Measurements from ENCODE around the gene ZNF618.
A peak's percentile ranks its signal among the peaks of the same experiment; 100 is the strongest.
"Not testable (repeated sequence)": the region's sequence is repeated elsewhere in the genome, so short reads cannot be mapped to it uniquely, and the experiment has no call there.

The ZNF618 gene

DNA sequence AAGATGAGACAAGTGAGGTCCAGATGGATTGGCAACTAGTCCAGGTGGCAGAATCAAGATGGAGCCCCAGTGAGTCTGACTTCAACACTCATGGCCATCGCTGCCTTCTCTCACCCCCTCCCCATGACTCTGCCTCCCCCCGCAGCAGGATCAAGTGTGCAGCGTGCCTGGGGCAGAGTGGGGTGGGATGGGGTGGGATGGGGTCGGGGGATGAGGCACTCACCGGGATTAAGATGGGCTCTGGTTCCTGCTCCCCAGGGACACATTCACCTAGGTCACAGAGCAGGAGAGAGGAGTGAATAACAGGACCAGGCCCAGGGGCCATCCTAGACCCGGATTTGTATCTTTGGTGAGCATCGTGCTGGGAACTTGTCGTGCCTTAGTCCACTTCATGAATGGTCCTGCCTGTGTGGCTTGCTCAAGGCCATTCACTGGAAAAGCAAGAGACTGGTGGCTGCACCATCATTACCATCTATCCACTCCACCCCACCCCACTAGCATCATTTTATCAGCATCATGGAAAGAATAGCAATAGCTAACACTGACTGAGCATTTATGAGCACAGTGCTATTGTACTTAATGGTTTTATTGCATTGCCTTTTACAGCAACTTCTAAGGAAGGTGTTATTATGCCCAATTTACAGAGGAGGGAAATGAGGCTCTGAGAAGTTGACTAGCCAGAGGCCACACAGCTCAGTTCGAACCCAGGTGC, 193.5 kb downstream of the ZNF618 start:
- DNase-seq = no peak

DNA sequence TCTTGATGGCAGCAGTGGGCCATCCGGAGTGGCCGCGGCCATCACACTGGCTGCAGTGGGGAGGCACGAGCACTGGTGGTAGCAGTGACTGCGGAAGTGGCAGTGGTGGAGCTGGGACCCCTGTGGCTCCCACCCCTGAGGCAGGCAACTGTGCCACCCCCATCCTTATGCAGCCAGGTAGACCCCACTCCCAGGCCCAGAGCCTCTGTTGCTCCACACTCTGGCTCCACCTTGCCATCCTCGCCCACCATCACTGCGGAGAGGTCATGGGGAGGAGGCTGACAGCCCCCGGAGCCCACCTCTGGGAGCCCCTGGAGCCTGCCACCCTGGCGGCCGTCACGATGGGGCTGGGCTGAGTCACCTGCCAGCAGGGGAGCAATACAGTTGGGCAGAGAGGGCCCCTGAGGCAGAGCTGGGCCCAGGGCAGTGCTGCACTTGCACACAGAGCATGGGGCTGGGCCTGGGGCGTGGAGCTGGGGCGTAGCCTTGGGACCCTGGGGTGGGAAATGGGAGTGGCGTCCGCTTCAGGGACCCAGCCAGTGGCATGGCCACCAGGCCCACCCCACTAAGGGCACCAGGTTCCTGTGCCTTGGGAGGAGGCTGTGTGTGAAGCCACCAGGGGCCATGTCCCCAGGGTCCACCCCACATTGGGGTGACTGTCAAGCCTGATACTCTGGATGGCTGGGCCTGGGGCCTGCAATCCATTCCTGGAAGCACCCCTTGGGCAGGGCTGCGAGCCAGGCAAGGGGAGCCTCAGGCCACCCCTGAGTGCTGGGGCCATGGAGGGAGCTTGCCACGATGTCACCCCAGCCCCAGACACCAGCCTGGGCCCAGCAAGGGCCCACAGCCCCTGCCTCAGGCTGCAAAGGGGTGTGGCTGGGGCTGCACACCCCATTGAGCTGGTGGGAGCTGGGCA, 194.3 kb downstream of the ZNF618 start:
- no peak for DNase-seq

DNA sequence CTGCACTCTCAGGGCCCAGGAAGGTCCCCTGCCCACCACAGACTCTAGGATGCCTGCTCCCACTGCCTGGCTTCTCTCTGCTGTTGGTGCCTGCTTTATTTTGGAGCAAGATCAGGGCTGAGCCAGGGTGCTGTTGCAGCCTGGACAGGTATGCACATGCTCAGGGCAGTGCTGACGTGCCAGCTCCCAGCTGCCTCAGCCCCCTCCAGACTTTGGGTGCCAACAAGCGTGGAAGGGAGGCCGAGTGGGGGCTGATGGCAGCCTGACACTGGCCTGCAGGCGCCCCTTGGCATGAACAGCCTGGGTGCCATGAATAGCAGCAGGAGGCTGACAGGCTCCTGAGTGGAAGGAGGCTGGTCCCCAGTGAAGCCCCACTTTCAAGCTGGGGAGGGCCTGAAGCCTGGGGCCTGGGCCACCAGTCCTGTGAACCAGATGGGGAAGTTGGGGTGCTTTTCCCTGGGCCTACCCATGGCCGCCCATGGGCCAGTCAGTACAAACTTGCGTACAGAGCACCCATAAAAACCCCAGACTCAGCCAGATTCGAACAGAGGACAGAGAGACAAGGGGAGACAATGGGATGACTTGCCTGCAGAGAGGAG, 195.2 kb downstream of the ZNF618 start:
- DNase-seq = no peak

DNA sequence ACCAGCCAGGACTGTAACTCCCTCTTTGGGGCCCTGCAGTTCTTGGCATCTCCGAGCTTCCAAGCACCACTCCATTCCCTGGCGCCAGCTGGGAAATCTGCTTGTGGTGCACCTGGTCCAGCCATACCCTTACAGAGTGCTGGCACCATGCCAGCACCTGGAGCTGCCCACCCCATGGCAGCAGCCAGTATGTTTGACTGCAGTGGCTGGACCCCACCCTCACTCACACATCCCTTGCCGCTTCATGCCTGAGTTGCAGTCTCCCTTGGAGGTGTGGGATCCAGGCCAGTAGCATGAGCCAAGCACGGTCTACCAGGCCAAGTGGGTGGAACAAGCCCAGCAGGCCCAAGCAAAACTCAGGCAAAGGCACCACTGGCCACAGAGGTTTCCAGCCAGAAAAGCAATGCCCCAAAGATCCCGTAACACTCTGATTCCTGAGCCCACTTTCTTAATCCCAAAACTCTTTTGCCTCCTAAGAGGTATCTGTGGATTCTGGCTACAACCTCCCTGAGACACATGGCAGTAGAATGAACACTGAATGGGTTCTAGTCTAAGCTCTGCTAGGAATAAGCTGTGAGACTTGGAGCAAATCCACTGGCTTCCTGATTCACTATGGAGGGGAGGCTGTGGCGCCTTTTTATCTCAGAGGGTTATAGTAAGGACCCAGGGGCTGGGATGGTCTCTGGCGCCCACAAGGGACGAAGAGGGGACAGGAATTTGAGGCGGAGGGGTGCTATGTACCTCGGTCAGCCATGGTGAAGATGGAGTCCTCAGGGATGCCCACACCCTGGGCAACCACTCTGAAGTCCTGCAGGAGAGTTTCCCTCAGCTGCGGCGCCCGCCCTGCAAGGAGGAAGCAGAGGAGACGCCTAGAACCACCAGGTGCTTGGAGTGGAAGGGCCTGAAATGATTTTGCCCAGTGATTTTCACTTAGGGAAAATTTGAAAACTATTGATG, 196.4 kb downstream of the ZNF618 start:
- DNase-seq = no peak

DNA sequence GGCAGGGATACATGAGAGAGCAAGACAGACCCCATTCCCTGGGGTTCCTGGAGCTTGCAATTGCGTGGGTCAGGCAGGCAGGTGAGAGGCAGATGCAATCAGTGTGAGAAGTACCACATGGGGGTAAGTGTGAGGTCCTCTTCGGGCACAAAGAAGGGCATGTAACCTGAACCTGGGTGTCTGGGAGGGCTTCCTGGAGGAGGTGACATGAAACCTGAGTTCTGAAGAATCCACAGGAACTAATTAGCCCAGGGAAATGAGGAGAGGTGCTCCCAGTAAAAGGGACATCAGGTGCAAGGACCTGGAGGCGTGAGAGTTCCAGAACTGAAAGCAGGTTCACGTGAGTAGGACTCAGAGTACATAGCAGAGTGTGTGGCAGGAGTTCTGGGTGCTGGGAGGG, 199.5 kb downstream of the ZNF618 start:
- no peak for DNase-seq

DNA sequence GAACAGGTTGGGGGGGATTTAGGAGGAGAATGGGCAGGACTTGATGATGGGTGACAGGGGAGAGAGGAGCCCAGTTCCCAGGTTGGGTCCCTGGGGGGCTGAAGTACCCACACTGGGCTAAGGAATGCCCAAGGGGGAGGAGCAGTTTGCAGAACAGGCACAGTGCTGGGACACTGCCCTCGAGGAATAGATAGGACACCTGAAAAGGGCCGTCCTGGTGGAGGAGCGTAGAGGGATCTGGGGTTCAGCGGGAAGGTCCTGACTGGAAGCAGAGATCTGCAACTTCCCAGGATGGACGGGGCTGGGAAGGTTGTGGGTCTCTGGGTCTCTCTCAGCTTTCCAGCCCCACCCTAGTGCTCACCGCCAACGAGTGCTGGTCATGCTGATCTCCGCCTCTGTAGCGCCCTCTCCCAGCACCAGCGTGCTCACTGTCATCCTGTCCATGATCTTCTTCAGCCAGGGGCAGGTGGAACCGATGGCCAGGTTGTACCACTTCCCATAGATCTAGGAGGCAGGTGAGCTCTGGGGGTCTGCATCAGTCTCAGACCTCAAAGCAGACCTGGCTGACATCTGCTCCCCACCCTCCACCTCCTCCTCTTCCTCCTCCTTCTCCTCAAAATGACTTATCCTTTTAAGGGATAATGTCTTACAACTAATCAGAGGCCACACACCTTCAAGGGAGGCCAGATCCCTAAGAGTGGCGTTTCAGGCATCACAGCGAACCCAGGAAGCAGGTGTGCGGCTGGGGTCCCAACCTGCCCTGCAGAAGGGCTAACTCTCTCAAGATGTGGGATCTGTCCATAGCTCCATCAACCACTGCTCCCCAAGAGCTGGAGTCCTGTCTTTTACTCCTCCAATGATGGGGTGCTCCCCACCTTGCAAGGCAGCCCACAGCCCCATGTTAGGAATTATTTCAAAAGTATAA, 200.4 kb downstream of the ZNF618 start:
- no peak for DNase-seq

DNA sequence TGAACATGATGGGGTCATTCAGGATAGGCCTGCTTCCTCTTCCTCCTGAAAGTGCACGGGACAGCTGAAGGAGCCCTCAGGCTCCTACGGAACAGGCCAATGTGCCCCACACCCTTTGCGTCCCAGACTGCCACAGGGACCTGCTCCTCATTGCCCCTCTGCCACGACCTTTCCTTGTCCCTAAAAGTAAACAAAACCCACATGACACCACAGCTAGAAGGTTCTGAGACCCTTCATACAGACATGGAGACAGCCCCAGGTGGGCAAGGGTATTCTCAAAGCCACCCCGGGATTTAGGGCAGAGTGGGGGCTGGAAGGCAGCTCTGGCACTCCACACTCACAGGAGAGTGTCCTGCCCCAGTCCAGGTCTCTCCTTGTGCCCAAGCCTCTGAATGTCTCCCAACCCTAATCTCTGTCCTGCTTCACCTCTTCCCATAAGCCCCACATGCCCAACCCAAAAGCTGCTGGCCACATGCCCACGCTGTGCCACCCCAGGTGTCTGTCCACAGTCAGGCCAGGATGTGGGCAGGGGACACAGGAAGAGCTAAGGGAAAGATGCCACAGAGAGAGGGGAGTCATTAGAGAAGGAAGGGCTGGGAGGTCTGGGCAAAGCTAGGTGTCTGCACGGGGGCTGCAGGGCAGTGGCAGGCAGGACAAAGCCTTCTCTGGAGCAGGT, 201.2 kb downstream of the ZNF618 start:
- DNase-seq = no peak

DNA sequence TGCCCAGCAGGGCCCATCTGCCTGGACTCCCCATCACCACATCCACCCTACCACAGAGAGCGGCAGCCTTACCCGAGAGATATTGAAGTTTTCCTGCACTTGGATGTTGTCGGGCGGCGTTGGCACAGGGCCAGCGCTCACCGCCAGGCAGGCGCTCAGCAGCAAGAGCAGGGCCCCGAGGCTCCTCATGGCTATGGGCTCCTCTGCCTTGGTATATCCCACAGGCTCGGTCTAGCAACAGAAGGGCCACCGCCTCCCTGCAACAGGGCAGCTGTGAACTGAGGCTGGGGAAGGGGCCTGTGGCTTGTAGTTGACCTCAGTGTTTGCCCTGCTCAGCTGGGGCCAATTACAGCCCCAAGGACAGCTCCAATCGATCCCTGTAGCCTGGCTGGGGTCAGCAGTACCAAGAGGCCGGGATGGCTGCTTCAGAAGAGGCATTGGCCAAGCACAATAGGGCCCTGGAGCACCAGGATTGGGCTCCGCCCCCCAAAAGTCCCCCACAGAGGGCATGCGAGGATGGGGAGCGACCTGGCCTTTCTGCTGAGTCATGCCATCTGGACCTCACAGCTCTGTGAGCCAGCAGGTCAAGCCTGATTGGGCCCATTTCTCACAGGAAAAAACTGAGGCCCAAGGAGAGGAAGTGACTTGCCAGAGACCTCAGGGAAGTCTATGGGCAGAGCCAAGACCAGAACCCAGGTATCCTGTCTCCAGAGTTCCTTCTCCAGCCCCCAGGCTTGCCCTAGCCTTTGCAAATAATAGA, 202.1 kb downstream of the ZNF618 start, which contains the start of gene AMBP:
TSS of gene AMBP (minus strand) at position 280 of the 760 bp plus-strand sequence. CDS start at position 189, 91 bp downstream.
- no peak for DNase-seq

DNA sequence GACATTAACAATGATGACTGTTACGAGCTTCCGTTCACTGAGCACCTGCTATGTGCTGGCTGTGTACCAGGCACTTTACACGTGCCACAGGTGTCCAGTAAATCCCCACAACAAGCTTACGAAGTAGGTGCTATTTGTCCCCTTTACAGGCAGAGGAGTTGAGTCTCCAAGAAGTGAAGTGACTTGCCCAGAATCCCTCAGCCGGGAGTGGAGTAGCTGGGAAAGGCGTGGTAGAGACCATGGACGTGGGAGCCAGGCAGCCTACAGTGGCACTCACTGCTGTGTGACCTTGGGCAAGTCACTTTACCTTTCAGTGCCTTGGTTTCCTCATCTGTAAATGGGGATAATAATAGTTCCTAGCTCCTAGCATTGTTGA, 202.7 kb downstream of the ZNF618 start:
- no peak for DNase-seq

DNA sequence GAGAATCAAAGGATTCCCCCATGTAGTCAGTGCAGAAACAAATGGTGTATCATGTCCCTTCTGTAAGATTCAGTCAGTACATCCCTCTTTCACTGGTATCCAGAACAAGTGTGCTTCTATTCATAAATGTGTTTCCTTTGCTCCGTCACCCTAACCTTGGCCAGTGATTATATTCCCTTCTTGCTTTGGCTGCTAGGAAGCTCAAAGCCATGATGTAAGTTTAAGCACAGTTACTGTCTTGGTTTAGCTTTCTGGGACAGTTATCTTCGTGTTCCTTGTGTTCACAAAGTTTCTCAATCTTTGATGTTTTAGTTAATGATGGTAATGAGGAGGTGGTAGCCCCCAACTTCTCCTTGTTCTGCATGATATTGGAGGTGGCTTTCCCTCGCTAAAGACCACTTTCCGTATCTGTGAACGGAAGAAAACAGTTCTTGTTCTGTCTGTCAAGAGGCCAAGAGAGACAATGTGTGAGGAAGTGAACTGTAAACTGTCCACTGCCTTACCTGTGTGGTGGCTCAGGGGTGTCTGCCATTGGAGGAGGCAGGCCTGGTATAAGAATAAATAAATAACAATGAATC, 204.2 kb downstream of the ZNF618 start:
- no peak for DNase-seq

DNA sequence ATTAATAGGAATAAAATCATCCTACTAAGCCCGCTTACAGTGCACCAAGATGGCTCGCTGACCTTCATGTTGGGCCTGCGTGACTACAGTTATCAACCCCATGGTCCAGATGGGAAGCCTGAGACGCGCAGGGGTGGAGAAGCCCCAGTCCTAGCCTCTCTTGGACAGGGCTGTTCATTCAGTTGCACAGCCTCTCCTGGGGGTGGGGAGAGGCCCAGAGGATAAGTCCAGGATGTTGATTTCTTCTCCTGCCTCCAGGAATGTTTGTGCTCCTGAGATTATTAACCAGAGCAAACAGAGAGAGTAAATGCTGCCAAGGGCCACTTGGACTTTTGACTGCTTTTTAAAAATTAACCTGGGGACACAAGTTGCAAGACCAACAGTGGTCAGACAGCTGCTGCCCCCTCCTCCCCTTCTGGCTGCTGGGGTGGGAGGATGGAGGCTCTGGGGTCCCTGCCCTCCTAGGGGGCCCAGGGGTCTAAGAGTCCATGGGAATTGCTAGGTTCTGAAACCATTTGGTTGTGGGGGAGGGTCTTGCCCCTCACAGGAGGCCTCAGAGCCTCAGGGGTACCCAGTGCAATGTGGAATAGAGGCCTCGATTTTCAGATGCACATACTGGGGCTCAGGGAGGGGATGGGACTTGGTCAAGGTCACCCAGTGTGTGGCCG, 204.8 kb downstream of the ZNF618 start:
- no peak for DNase-seq

DNA sequence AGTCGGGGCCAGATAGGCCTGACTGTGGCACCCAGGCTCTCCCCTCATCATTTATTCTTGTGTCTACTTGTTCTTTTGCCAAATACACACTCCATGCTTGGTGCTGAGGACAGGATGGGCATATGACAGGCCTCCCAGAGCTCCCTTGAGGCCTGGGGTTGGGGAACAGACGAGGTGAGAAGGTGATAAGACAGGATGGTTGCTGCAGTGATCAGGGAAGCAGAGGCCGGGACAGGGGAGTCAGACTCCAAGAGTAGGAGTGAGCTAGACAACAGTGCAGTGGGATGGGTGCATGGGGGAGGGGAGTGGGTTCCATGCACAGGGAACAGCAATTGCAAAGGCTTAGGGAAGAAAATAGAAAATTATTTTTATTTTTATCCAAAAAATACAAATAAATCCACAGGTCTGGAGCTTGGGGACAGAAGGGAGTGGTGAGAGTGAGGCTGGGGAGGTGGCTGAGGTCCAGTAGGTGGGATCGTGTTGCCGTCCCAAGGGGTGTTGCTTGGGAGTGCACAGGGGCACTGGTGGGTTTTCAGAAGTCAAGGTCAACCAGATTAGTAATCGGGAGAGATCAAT, 205.4 kb downstream of the ZNF618 start:
- no peak for DNase-seq

DNA sequence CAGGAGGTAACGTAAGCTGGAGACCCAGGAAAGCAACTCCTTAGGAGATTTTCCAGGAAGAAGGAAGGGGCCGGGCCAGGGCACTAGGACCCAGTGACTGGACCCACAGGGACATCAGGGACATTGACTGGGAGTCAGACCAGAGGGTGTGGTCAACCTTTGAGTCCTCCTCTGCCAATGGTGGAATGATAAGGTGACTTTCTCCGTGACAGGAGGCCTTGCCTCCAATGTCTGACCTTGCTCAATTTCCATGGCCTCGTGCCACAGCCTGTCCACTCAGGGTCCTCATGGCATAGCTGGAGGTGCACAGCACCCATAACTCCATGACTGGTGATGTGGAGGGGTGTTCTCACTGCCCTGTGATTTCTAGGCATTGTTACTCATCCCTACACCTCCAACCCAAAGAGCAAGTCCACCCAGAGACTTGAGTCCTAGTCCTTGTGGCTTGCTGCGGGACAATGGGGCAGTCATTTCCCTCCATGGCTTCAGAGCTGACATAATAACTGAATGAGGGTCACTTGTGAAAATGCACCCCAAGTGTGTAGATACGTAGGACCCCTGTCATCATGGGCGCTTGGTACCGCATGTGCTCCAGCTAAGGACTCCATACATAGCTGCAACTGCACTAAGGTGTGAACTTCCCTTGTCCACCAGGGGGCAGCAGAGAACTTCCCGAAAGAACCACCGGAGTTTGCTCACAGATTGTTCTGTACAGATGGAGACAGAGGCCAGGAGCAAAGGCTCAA, 206.1 kb downstream of the ZNF618 start:
- DNase-seq = peak; percentile 61

DNA sequence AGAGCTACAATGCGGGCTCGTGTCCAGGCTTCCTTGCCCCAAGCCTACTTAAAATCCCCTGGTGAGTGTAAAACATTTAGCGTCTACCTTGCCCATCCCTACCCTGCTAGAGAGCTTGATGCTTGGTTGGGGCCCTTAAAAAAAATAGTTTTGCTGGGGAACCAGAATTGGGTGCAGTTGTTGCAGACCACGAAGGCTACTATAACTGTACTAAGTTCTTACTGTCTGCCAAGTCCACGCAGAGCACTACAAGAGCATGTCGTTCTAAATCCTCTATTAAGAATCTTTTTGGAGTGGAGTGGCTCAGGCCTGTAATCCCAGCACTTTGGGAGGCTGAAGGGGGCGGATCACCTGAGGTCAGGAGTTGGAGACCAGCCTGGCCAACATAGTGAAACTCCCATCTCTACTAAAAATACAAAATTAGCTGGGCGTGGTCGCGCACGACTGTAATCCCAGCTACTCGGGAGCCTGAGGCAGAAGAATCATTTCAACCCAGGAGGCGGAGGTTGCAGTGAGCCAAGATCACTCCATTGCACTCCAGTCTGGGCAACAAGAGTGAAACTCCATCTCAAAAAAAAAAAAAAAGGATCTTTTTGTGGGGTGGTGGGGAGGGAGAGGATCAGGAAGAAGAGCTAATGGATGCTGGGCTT, 206.8 kb downstream of the ZNF618 start:
- DNase-seq = not testable (repeated sequence)

DNA sequence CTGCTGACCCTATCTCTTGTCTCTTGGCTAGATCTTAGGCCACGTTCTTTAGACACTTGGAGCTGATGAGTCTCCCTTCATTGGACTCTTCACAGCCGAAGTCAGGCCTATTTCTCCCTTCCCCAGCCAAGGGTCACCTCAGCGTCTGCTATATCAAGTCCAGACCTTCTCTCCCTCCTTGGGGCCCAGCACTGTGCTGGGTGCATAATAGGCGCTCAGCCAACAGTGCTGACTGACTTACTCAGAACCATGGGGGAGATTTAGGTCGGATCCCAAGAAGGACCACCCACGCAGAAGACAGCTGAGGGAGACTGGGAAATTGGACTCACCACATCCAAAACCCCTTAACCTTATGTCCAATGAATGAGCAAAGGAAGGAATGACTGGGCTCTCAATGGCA, 207.6 kb downstream of the ZNF618 start:
- no peak for DNase-seq

DNA sequence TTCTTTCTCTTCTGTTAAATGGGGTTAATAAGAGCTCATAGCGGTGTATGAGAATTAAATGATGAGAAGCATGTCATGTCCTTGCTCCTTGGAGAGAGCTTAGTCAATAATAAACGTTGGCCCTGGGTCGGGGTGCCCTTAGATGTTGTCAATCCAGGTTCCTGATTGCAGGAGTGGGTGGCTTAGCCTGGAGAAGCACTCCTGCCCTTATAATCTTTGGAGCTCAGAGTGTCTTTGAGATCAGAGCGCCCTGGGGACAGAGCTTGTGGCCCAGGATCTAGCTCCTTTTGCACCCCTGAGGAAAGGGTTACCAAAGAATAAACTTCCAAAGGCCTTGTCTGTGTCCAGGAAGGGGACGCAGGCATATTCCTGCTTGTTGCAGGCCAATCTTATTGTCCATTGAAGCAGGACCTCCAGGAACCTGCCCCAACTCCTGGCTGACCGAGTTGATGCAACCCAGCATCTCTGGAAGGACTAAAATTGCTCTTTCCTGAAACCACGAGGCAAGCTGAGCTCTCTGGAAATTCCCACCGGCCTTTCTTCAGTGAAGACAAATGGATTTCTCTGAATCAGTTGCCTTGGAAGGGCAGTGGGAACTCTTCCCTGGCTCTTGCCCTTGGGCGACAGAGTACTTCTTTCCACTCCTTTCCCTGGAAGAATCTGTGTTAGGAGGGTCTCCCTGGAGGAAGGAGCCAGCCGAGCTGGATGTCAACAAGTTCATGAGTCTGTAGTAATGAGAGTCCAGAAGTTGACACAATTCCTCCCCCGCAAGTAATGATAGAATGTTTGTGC, 208.4 kb downstream of the ZNF618 start:
- DNase-seq = no peak

DNA sequence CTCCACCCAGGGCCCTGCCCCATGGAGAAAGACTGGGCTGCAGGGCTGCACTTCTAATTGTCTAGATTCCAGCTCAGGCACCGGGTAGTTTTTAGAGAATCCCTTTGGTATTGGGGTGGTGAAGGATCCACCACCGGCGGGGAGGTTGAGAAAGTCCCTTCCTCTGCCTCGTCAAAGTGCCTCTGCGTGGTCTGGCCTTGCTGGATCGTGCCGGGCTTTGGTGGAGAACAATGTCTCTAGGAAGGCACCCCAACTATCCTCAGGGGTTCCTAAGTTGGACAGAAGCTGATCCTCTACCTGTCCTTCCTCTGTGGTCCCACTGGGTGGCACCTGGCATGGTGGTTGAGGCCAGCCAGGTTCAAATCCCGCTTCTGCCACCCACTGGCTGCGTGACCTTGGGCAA, 209.3 kb downstream of the ZNF618 start:
- no peak for DNase-seq

Data from stimulated activated naive CD4-positive, alpha-beta T cell treated with Interleukin-2 at 50 U/mL for 16 hours (primary cell).